NCI-H2171 (cell line): ENCODE data around the gene SGPP2.

Experiments
- DNase-seq: peaks from one replicate; lab custom pipeline; 2025; lab: John Stamatoyannopoulos, UW

Gene SGPP2

DNA sequence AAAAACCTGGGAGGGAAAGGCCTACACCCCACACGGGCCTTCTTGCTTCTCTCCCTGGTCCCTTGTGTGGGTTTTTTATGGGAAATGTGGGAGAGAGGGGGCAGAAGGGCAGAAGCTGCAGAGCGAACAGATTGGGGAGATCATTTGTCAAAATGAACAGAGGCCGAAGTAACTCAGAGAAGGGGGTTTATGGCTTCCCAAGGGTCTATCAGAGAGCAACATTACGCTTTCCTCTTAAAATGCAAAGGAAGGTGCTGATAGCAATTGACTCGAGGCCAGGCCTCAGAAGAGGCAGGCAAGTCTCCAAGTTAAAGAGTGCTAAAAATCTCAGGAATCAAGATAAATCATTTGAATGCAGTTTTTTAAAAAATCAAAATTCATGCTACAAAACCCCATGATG is 101.5 kb downstream of the SGPP2 start:
- DNase-seq, result no peak

DNA sequence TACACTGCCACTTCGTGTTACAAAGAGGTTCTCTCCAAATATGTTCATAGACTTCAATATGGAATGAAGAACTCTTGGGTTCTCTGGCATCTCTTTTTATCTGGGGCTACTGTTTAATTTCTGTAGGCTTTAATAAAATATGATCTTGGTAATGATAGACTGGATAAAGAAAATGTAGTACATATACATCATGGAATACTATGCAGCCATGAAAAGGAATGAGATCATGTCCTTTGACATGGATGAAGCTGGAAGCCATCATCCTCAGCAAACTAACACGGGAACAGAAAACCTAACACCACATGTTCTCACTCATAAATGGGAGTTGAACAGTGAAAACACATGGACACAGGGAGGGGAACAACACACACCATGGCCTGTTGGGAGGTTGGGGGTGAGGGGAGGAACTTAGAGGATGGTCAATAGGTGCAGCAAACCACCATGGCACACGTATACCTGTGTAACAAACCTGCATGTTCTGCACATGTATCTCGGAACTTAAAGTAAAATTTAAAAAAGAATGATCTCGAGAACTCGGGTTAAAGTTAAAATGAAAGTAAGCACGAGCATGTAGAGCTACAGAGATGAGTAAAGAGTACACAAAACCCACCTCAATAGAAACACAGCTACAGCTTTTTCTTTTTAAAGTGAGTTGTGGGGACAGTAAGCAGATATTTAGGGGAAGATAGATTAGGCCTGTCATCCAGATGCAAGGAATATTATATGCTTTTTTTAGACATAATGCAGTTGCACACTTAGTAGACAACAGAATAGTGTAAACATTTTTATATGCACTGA is 102.3 kb downstream of the SGPP2 start:
- no peak for DNase-seq

DNA sequence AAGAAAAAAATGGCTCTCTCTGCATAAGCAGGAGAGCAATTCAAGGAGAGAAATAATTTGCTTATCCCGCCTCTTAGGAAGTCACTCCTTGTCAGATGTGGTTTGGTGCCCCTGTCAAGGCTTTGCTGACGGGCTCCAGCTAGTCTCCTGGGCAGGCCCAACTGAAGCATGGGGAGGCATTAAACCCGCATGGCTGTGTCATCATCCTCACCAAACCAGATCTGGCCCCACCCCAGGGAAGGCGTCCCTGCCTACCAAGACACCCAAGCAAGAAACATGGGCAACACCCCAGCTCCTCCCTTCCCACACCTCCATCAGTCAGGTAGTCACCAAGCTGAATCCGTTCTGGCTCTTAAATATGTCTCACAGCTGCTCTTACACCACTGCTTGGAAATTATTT is 108.0 kb downstream of the SGPP2 start:
- DNase-seq, result no peak

DNA sequence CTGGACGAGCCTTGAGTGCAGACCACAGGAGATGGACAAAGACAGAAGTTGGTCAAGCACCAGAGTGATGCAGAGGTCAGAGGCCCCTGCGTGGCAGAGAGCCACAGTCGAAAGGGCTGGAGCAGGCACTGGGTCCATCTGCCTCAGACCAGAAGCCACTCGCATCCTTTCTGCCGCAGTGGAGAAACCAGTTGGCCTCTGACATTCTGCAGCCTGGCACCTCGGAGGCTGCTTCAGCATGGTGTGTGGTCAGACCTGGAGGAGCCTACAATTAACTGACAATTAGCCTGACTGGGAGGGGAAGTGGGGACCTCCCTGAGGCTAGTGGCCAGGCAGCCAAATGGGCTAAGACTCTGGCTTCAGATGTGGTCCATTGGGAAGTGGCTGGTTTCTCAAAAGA is 111.1 kb downstream of the SGPP2 start:
- DNase-seq, result no peak

DNA sequence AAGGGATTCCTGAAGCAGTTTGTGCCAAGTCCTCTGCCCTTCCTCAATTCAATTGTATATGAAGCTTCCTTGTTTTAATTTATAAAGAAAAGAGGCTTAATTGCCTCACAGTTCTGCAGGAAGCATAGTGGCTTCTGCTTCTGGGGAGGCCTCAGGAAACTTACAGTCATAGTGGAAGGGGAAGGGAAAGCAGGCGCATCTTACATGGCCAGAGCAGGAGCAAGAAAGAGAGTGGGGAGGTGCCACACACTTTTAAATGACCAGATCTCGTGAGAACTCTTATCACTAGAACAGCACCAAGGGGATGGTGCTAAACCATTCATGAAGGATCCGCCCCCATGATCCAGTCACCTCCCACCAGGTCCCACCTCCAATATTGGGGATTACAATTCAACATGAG is 114.2 kb downstream of the SGPP2 start:
- no peak for DNase-seq

DNA sequence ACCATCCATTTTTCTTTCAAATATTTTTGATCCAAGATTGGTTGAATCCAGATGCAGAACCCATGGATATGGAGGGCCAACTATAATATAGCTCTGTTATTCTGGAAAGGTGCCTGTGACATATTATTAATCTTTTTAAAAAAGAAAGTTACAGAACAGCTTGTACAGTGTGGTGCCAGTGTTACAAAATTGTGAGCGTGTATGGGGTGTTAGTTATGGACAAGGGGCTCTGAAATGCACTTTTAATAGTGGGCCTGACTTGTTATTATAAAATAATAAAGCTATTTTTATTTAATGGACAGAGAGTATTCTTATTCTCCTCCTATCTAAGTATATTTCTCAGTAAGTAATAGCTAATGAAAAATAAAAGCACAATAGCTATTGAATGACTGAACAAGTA is 120.3 kb downstream of the SGPP2 start:
- no peak for DNase-seq

DNA sequence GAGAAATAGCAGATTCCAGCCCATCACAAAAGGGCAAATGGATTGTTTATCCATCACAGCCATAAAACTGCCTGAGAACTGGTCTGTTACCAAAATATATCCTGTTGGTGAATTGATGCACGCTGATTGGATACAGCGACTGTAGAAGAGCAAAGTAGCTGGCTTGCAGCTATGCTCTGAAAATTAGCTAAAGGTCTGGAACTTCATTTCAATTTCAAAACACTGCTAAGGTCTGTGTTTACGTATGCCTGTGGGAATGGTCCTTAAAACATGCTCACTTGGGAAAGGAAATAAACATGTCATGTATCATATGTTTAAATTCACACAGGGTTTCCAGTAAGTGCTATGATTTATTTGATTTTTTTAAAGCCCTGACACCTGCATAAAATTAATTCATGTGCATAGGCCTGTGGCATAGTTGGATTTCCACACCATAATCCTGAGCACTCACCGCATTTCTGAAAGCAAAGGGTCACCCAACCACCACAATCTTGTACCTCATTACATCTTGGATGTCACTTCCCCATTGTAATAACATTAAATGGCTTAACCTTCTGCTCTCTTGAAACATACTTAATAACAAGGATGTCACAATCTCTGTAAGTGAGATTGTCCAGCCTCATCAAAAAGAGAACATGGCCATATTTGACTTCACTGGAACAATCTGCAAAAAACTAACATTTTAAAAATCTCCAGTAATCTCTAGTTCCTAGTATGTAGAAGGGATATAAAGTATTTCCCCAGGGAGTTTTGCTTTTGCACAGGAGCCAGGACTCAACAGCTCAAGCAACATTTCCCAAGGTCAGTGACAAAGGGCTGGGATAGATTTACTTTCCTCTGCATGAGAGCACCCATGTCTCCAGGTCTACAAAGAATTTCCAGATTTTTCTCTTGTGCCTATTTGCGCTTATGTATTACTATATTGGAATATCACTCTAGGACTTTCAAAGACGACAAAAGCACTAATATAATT is 121.8 kb downstream of the SGPP2 start:
- no peak for DNase-seq

DNA sequence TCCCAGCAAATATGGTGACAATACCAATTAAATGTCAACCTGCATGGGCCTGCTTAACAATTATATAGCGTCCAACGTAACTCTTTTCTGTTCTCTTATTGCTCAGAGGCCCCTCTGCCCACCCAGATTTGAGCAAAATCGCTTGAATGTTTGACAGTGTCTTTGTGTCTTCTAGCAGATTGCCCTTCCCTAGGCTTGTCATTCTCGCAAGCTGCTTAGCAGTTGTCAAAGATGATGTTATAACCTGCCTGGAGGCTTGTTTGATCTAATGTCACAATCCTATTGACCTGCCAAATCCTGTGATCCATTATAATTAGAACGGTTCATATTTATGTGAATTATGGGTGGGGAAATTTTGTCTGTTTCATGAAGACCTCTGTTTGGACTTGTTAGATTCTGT is 122.7 kb downstream of the SGPP2 start:
- no peak for DNase-seq

DNA sequence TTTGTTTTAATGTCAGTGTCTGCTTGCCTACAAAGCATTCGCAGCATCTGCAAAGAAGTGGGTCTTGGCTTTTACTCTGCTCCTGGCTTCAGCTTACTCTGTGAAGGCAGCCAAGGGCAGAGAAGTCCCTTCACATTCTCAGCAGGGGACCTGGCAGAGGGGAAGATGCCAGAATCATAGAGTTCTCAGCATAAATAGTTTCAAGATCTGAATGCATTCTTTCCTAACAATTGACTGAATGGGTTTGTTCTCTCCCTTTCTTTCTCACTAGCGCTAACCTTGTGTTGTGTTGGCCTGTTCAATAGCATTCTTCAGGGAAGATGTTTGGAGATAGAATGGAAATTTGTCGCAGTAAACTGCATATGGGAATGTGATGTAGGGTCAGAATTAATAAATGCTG is 124.6 kb downstream of the SGPP2 start:
- DNase-seq, result no peak

DNA sequence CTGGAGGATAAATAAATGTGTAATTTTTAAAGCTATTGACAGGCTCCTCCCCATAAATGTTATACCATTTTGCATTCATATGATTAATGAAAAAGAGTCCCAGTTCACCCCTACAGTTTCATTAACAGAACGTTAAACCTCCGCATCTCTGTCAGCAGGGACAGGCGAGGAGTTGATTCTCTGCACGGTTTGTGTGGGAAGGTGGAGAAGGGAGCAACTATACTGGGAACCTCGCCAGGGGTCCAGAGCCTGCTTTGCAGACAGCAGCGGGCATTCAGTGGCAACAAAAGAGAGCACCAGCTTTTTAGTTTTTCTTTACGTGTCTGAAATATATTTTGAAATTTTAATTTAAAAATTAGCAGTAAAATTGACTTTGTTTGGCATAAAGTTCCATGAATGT is 130.2 kb downstream of the SGPP2 start:
- DNase-seq, result no peak

DNA sequence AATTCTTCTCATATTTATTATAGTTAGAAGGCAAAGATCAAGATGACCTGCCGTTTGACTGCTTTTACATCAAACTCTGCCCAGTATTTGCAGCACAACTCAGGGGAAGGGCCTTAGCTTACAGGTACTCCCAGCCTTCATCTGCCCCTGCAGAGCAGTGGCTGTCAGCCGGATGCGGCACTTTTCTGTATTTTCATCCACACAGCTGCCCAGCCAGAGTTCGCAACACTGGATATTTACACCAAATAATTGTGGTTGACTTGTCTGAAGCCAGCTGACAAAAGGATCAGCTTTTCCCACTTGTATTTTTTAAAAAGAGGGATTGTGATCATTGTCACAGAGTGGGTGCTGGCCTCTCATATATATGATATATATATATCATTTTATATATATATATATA is 136.8 kb downstream of the SGPP2 start:
- no peak for DNase-seq

DNA sequence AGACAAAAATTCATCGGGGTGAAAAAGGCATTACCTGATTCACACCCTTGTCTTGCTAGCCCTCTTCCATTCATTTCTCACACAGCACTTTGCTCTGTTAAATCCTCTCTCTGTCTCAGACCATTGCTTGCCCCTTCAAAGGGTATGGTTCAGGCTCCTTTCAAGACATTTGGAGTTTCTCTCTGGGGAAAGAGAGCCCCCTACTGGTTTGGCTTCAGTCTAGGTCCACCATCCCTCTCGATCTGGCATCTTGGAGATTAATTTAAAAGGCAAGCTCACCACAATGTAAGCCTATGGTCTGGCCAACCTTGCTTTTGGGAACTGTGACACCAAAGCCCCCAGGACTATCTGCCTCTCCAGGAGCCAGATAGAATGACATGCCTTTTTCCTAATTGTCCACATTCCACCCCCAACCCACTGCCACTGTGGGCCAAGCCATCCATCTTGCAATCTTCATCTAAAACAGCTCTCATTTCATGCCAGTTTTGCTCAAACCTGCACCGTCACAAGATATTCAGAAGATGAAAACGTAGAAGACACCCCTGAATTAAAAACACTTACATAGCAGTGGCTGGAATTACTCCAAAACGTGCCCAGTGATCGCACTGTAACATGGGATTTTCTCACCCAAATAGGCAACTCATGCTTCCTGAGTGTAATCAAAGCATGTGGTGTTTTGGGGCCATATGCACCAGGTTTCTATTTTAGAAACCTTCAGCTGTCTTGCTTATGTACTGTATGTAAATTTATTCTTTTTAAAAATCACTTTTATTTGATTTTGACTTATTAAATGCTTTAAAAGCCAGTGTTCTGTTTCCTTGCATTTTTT is 137.7 kb downstream of the SGPP2 start:
- DNase-seq, result no peak

DNA sequence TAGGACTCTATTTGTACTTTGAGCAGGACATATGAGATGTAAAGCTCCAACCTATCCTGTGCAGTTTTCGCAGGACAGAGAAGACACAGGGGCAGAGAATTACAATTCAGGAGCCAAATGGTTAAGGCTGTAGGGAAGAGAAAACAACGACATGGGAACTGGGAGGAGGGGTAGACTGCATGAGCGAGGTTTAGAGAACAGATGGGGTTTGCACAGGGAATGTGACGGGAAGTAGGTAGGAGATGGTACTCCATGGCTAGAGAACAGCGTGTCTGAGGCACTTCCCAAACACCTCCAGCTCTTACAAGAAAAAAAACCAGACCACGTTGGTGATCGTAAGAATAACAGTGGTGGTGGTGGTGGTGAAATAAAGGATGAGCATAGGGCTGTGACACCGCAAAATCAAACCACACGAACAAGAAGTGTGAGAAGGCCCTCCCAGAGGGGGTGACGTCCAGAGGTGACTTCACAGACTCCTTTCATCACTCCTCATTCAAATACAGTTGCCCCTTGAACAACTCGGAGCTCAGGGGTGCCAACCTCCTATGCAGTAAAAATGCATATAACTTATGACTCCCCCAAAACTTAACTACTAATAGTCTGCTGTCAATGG is 138.9 kb downstream of the SGPP2 start:
- DNase-seq, result no peak

DNA sequence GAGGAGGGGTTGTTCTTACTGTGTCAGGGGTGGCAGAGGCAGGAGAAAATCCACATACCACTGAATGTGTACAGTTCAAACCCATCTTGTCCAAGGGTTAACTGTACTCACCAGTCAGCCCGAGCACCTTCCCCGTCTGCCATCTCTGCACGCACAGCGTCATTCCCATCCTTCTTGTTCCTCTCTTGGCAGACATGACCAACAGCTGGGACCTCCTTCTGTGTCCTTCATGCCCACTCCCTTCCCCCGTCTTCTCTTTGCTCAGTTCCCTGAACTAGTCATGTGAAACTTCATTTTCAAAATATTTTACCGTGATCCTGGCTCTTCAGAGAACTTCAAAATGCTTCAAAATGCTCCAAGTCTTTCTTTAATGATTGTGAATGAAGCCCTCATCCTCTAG is 139.6 kb downstream of the SGPP2 start:
- DNase-seq, result no peak

DNA sequence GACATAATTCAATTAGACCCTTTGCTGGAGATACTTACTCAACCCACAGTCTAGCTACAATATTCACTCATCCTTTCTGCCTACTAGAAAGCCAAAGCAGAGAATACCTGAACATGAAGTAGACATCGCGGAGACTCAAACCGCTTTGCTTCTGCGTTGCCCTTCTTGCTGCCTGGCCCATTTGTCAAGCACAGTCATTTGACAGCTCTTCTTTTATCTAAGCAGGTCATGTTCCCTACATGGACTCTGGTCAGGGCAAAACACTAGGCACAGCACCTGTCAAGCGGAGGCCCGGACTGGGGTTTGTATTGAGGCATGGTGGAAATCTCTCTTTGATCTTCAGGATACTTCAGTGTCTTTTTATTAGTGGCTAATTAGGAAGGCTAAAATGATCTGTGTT is 141.9 kb downstream of the SGPP2 start:
- DNase-seq, result no peak

DNA sequence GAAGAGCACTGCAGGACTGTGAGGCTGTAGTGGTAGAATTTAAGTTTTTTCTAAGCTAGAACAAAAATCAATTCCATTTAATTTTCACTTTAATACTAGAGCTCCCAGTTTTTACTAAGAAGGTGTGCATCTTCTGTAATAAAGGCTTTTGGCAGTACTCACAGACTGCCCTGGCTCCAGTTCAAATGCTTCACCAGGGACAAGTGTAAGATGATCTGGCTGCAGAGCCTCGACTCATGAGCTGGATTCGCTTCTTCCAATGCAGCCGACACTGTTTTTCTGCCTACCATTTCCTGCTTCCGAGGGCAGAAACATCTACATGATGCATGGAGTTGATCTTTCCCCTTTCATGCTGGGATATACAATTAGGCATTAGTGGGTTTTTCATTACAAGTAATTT is 144.5 kb downstream of the SGPP2 start:
- peak; percentile 64 for DNase-seq

DNA sequence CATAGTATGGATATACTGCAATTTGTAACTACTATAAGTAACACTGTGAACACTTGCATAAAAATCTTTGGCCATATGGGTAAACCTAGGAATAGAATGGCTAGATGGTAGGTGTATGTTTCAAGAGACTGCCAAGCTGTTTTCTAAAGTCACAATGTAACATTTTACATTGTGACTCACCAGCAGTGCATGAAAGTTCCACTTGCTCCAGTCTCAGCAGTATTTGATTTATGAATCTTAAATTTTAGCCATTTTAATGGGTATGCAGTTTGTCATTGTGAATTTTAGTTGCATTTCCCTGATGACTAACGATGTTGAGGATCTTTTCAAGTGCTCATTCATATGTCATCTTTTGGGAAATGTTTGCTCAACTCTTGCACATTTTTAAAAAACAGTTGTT is 145.5 kb downstream of the SGPP2 start:
- no peak for DNase-seq

DNA sequence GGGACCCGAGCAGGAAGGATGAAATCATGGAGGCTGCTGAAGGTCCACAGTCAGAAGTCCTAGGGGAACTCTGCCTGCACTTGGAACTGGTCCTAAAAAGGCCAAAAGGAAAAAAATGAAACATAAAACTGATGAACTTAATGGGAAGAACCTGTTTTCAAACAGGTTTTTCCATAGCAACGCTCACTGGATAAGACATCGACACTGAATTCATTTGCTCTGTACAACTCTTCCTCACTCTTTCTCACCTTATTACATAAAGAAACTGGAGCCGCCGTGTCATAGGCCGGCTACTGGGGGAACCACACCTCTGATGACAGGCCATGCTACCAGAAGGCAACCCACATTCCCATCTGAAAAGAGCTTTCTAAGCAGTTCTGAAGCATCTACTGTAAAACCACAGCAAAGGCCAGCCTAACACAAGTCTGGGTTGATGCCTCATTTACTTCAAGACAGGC is 147.9 kb downstream of the SGPP2 start:
- no peak for DNase-seq

DNA sequence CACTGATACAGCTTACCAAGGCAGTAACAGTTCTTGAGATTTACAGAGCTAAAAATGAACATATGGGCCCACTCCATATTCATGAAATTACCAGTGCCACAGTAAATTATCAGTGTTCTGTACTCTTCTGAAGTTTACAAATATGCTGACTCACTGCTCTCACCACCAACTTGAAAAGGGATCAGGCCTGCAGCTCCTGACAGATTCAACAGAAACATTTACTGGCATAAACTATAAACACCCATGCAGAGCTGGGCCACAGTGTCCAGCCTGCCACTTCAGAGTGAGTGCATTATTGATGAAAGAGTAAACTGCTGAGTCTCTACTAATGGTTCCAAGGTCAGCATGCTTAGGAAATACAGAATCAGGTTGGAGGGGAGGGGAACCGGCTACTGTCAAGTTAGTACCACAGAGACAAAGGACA is 148.4 kb downstream of the SGPP2 start:
- DNase-seq, result no peak

DNA sequence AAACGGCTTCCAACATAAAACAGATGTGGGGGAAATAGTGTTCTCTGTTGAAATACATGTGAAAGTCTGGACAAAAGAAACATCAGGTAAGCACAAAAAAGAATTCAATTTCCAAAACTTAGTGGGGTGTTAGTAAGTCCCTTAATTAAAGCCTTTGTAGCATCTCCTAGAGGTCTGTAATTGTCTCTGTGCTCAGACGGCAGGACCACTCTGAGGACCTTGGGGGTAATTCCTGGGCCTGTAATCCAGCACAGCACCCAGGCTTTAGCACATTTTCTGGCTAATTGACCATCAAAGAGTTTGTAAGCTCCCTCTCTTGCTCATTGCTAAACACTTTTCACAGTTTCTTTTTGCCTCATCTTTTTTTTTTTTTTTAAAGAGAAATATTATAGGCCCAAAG is 151.3 kb downstream of the SGPP2 start:
- no peak for DNase-seq

DNA sequence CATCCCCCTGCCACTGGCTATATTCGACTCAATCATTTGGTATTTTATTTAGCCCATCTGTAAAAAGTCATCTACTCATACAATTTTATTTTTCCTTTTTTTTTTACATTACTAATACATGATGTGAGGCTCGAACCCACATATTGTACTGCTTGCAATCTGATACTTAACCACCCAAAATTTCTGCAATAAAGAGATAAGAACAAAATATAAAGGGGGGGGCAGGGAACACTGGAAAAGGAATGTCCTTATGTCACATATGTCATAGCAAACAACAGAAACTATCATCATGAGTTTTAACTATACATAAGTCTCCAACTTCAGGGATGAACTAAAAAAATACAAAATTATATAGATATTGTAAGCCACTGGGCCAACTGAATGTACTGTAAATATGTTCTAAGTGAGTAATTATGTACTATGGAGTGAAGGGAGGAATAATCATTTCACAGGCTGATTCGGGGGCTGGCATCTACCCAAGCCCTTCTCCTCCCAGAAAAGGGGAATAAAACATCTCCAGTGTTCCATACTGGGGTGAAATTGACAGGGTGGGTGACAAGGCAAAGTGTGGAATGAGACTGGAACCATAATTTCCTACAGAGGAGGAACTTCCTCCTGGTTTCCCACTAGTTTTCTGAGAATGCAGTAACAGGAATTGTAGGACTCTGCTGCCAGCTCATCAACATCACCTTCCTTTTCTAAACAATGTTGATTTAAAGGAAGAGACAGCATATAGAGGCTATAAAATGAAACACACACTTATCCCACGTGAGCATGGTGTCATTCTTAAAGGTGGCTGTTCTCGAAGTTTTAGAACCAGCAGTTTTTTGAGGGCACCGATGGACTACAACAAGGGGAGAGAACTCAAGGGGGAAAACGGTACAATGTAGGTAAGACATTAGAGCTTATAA is 152.1 kb downstream of the SGPP2 start:
- DNase-seq, result no peak
